Cardiac fibroblast (primary cell): Measurements from ENCODE around the gene ADAM10.

Experiments
- DNase-seq, 2 donors: peaks; one replicate each; pipeline versions ENCODE4 v3.0.0 to v3.0.0-alpha.2; 2010; ENCODE audit warnings: low read depth in 2 of 2
- H3K4me3 ChIP-seq, 2 donors: replicated peaks in 1 of 2; 1 replicate in 1 of 2; 2 replicates in 1 of 2; pipeline ENCODE4 v1.5.1; 2011; ENCODE audit warnings: low read depth in 2 of 2, low read length in 2 of 2, mild to moderate bottlenecking in 2 of 2, moderate library complexity in 1 of 2
- CTCF ChIP-seq: IDR thresholded peaks from one replicate; pipeline ENCODE4 v1.5.1; 2011; ENCODE audit warnings: low read depth, mild to moderate bottlenecking, low read length, inconsistent platforms

ADAM10 gene

GRCh38 chr15:58549785-58550074, 199.8 kb downstream of the ADAM10 start:
- no peak overlapping the region for H3K4me3 ChIP-seq
- no peak for DNase-seq
- no peak for TF ChIP-seq CTCF

- TF ChIP-seq CTCF = no peak
- H3K4me3 ChIP-seq = no peak overlapping the region
- DNase-seq = no peak
These were observed 200.3 kb downstream of the ADAM10 start for GRCh38 chr15:58549013-58549784.

- TF ChIP-seq CTCF = no peak
- no peak for DNase-seq
- no peak overlapping the region for H3K4me3 ChIP-seq
These were observed 201.0 kb downstream of the ADAM10 start for GRCh38 chr15:58548308-58549012.

- H3K4me3 ChIP-seq = no peak overlapping the region
- no peak for TF ChIP-seq CTCF
- DNase-seq = no peak
These were observed 201.7 kb downstream of the ADAM10 start for GRCh38 chr15:58547628-58548307.

GRCh38 chr15:58546635-58547627, 202.6 kb downstream of the ADAM10 start:
- DNase-seq = peak; percentile 83 to 99
- no peak for TF ChIP-seq CTCF
- H3K4me3 ChIP-seq = peak overlapping the region in 1 of 2 donors; percentile 2

- no peak overlapping the region for H3K4me3 ChIP-seq
- DNase-seq = peak in 1 of 2 donors; percentile 27
- TF ChIP-seq CTCF = no peak
These were observed 203.4 kb downstream of the ADAM10 start for GRCh38 chr15:58546066-58546591.
